ENCODE results near the gene KLHL22. TPM values are rescaled to one million over a fixed set of nuclear protein-coding genes. Genes with fewer than 3 reads are reported as not detected.
"Not testable (repeated sequence)": the region's sequence is repeated elsewhere in the genome, so short reads cannot be mapped to it uniquely, and the experiment has no call there.

The KLHL22 gene
- total and polyA plus RNA-seq, 7 donors: 8.4 to 24.3 (median 14.6) TPM

- ATAC-seq (peak; percentile 82 to 93 (median 85)), DNase-seq (peak; percentile 86 to 92)
- intact Hi-C loops (cut with DNase I): loop anchor here (2.0 to 10.0 kb wide), 4 partner anchors 39 to 279 kb away; no protein-coding TSS in a partner anchor
- peak; percentile 87 for TF ChIP-seq CTCF (IDR thresholded peaks at IDR 0.05)
- Histone ChIP-seq H3K9me3 (no peaks in the 10 kb centered on the region), H3K4me3 (peak overlapping the region; percentile 52), H3K27me3 (ENCODE audit: insufficient read depth in 3 of 3, low read length in 2 of 3) (no peaks in the 10 kb centered on the region), H3K36me3 (ENCODE audit: insufficient read depth in 1 of 2, low read depth in 1 of 2) (no peaks in the 10 kb centered on the region), H3K27ac (no peak overlapping the region), H3K4me1 (peaks cover 3% of the 10 kb centered on the region)
- WGBS, 3 donors: 10 to 15% (median 11%) methylated on average over 38 to 42 of the region's 42 CpGs
Measured at GRCh38 chr22:20418211-20418788, 77.3 kb downstream of the KLHL22 start.

GRCh38 chr22:20415699-20416098 is 79.9 kb downstream of the KLHL22 start:
- intact Hi-C loops (cut with DNase I): loop anchor here in 1 of 2 donors (5.0 to 10.0 kb wide), 2 partner anchors 159 to 282 kb away; no protein-coding TSS in a partner anchor
- WGBS, 3 donors: 83 to 89% (median 84%) methylated on average over 3 of the region's 3 CpGs
- H3K27ac ChIP-seq; ATAC-seq; H3K36me3 ChIP-seq (ENCODE audit: insufficient read depth in 1 of 2, low read depth in 1 of 2); H3K4me3 ChIP-seq; H3K4me1 ChIP-seq; H3K9me3 ChIP-seq; DNase-seq; H3K27me3 ChIP-seq (ENCODE audit: insufficient read depth in 3 of 3, low read length in 2 of 3): not testable (repeated sequence)

GRCh38 chr22:20415241-20415640 is 80.4 kb downstream of the KLHL22 start:
- H3K9me3 ChIP-seq; H3K27ac ChIP-seq; H3K36me3 ChIP-seq (ENCODE audit: insufficient read depth in 1 of 2, low read depth in 1 of 2); H3K4me1 ChIP-seq; ATAC-seq; H3K27me3 ChIP-seq (ENCODE audit: insufficient read depth in 3 of 3, low read length in 2 of 3); H3K4me3 ChIP-seq: not testable (repeated sequence)
- intact Hi-C loops (cut with DNase I): loop anchor here in 1 of 2 donors (5.0 to 10.0 kb wide), 2 partner anchors 160 to 282 kb away; no protein-coding TSS in a partner anchor
- DNase-seq: peak in 1 of 2 donors; percentile 2
- 82 to 85% (median 84%) methylated on average over 3 of the region's 3 CpGs for whole genome bisulfite sequencing, 3 donors

GRCh38 chr22:20414450-20414849 is 81.1 kb downstream of the KLHL22 start:
- intact Hi-C loops (cut with DNase I): loop anchor here in 1 of 2 donors (10.0 kb wide), 1 partner anchor 160 kb away; no protein-coding TSS in a partner anchor
- no peak overlapping the region for H3K4me3 ChIP-seq
- no peak for DNase-seq
- no peaks in the 10 kb centered on the region for H3K27me3 ChIP-seq (ENCODE audit: insufficient read depth in 3 of 3, low read length in 2 of 3)
- H3K36me3 ChIP-seq (ENCODE audit: insufficient read depth in 1 of 2, low read depth in 1 of 2): no peaks in the 10 kb centered on the region
- no peak for TF ChIP-seq CTCF (IDR thresholded peaks at IDR 0.05)
- no peak for ATAC-seq
- H3K9me3 ChIP-seq: no peaks in the 10 kb centered on the region
- WGBS, 3 donors: 50 to 75% (median 53%) methylated on average over 3 of the region's 3 CpGs
- no peaks in the 10 kb centered on the region for H3K4me1 ChIP-seq
- no peak overlapping the region for H3K27ac ChIP-seq

- intact Hi-C loops (cut with DNase I): loop anchor here in 1 of 2 donors (10.0 kb wide), 1 partner anchor 161 kb away; no protein-coding TSS in a partner anchor
- Histone ChIP-seq H3K4me3 (no peak overlapping the region), H3K4me1 (no peaks in the 10 kb centered on the region), H3K27me3 (ENCODE audit: insufficient read depth in 3 of 3, low read length in 2 of 3) (no peaks in the 10 kb centered on the region), H3K9me3 (no peaks in the 10 kb centered on the region), H3K27ac (no peak overlapping the region), H3K36me3 (ENCODE audit: insufficient read depth in 1 of 2, low read depth in 1 of 2) (no peaks in the 10 kb centered on the region)
- DNase-seq (no peak), ATAC-seq (no peak)
- 79 to 91% (median 86%) methylated on average over 5 of the region's 5 CpGs for WGBS, 3 donors
- TF ChIP-seq CTCF (IDR thresholded peaks at IDR 0.05): no peak
Measured at GRCh38 chr22:20414059-20414440, 81.5 kb downstream of the KLHL22 start.

All from psoas muscle (tissue), 8 donors.